Neural cell (in vitro differentiated cells): ENCODE measurements around the gene SLC2A6.

Source experiments
- CTCF ChIP-seq: fragments of 450-650 bp; IDR thresholded peaks from 2 replicates; pipeline ENCODE4 v1.5.1; 2014; ENCODE audit warnings: antibody characterized with exemption, mild to moderate bottlenecking, moderate library complexity; ENCODE audit not compliant: poor library complexity, severe bottlenecking
- EP300 ChIP-seq: fragments of 450-650 bp; conservative IDR thresholded peaks from 2 replicates; pipeline ENCODE4 v1.6.1; 2014; ENCODE audit warnings: antibody characterized with exemption, mild to moderate bottlenecking, moderate library complexity; ENCODE audit not compliant: poor library complexity, severe bottlenecking
- REST ChIP-seq: IDR thresholded peaks from 2 replicates; pipeline ENCODE4 v1.6.1; 2012; ENCODE audit warnings: borderline replicate concordance

GRCh38 chr9:133521122-133522072, 42.5 kb upstream of the SLC2A6 start:
- TF ChIP-seq CTCF (no peak), REST (no peak), EP300 (no peak)
